NCI-H748 (cell line): ENCODE measurements around the gene TRIM48.
"Not testable (repeated sequence)": the region's sequence is repeated elsewhere in the genome, so short reads cannot be mapped to it uniquely, and the experiment has no call there.

Source experiments
- DNase-seq: peaks from one replicate; lab custom pipeline; 2025; ENCODE audit not compliant: unreplicated experiment; lab: John Stamatoyannopoulos, UW

TRIM48 gene

DNA sequence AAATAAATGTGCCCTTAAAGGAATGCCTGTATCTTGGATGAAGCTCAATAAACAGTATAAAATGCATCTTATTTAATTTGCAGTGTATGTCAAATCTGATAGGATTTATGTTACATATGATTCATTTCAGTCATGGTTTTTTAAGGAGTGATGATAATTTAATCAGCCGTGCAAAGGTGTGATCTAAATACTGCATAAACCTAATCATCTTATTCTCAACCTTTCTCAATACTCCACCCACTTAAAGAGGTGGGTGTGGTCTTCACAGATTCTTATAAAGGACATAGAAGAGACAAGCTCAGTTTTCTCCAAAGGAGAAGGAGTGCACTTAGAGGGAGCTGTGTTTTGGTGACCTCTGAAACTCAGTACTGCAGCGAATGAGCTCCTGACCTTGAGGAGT, at the start of gene TRIM48:
Gene TRIM48, plus strand, starts transcription at position 301 of the 400 bp plus-strand sequence. CDS start 113 bp downstream, outside the sequence.
- DNase-seq = not testable (repeated sequence)

DNA sequence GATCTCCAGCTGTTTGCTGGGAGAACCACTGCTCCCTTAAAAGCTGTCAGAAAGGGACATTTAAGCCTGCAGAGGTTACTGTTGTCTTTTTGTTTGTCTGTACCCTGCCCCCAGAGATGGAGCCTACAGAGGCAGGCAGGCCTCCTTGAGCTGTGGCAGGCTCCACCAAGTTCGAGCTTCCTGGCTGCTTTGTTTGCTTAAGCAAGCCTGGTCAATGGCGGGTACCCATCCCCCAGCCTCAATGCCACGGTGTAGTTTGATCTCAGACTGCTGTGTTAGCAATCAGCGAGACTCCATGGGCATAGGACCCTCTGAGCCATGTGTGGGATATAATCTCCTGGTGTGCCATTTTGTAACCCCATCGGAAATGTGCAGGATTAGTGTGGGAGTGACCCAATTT, 23.6 kb upstream of the TRIM48 start:
- DNase-seq = not testable (repeated sequence)

- no peak for DNase-seq
Observed at GRCh38 chr11:55263081-55263480, 1.1 kb downstream of the TRIM48 start.
